ENCODE data around the gene CCM2L.

The CCM2L gene

DNA sequence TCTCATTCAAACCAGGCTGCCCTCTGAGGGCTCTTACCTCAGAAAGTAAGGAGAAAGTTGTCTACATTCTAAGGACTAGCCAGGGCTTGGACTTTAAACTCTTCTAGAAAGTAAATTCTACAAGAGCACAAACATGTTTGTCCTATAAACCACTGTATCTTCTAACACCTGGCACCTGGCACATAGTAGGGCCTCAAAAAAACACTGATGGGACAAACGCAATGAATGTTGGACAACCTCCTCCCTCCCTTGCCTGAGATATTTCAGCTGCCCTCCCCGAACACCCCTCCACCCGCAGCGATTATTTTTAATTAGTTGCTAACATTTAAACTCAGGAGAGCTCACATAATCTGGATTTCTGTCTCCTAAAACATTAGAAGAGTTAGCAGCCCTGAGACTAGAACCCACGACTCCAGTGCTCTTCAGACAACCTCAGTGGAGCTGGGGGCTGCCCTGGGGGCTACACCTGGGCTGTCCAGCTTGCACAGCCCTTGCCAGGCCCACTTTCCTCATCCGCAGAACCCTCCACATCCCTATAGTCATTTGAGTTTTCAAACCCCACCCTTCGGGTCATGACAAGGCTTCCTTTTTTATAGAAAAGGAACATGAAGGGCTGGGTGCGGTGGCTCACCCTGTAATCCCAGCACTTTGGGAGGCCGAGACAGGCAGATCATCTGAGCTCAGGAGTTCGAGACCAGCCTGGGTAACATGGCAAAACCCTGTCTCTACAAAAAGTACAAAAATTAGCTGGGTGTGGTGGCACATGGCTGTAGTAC, 46.7 kb downstream of the CCM2L start:
- no peak overlapping the region for H3K9ac ChIP-seq (ENCODE audit: low read length)
- no peaks in the 10 kb centered on the region for H3K4me1 ChIP-seq (ENCODE audit: control insufficient read depth, insufficient read depth, low read length)
- no peak overlapping the region for H3K27ac ChIP-seq (ENCODE audit: low read depth, low read length)
- H3K4me3 ChIP-seq (ENCODE audit: low read length): no peak overlapping the region
- no peaks in the 10 kb centered on the region for H3K36me3 ChIP-seq (ENCODE audit: control insufficient read depth, insufficient read depth, low read length)
- H3K27me3 ChIP-seq (ENCODE audit: control insufficient read depth, insufficient read depth, low read length): peaks cover 9% of the 10 kb centered on the region

DNA sequence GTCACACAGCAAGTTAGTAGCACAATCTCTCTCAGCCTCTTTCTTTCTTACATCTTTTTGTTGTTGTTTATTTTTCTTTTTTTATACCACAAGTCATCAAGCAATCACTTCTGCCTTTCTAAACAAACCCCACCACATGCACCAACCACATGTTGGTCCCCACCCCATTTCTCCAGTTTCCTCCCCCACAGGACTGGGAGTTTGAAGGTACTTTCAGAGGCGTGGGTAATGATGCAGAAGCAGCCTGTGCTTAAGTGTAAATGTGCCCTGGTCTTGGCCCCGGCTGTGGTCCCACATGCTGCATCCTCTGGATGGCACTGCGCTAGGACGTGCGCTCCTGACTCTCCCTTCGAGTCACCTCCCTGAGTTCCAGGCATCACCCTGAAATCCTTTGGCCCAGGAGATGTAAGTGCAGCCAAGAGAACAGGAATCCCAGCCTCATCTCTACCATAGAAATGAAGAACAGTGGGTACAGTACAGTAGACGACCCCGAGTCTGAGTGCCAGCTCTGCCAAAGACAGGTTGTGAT, 47.5 kb downstream of the CCM2L start:
- Histone ChIP-seq H3K4me3 (ENCODE audit: low read length) (no peak overlapping the region), H3K36me3 (ENCODE audit: control insufficient read depth, insufficient read depth, low read length) (no peaks in the 10 kb centered on the region), H3K27ac (ENCODE audit: low read depth, low read length) (no peak overlapping the region), H3K27me3 (ENCODE audit: control insufficient read depth, insufficient read depth, low read length) (peaks cover 4% of the 10 kb centered on the region), H3K9ac (ENCODE audit: low read length) (no peak overlapping the region), H3K4me1 (ENCODE audit: control insufficient read depth, insufficient read depth, low read length) (no peaks in the 10 kb centered on the region)

DNA sequence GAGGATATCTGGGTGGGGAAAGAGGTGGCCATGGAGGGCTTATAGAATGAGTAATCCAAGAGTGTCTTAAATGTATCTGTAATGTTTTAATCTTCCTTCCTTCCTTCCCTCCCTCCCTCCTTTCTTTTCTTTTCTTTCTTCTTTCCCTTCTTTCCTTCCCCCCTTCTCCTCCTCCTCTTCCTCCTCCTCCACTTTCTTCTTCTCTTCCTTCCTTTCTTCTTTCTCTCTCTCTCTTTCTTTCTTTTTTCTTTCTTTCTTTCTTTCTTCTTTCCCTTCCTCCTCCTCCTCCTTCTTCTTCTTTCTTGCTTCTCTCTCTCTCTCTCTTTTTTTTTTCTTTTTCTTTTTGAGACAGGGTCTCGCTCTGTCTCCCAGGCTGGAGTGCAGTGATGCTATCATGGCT, 49.0 kb downstream of the CCM2L start:
- H3K36me3 ChIP-seq (ENCODE audit: control insufficient read depth, insufficient read depth, low read length): no peaks in the 10 kb centered on the region
- H3K27ac ChIP-seq (ENCODE audit: low read depth, low read length): no peak overlapping the region
- H3K27me3 ChIP-seq (ENCODE audit: control insufficient read depth, insufficient read depth, low read length): no peaks in the 10 kb centered on the region
- H3K4me3 ChIP-seq (ENCODE audit: low read length): no peak overlapping the region
- no peaks in the 10 kb centered on the region for H3K4me1 ChIP-seq (ENCODE audit: control insufficient read depth, insufficient read depth, low read length)
- H3K9ac ChIP-seq (ENCODE audit: low read length): no peak overlapping the region

DNA sequence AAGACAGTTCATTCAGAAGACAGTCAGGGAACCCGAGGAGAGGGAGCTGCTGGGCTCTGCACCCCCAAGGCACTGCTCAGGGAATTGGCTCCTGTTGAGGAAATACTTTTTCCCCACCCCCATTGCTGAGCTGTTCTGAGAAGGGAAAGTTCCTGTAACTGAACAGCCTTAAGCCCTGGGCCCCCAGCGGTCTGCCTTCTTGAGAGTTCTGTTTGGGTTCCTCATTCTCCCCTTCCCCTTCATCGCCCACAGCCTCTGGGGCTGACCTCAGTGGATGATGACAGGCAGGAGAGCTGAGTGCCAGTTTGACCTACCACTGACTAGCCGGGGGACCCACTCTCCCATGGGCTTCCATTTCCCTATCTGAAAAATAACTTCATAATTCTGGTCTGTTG, 52.5 kb downstream of the CCM2L start:
- H3K27ac ChIP-seq (ENCODE audit: low read depth, low read length): no peak overlapping the region
- H3K27me3 ChIP-seq (ENCODE audit: control insufficient read depth, insufficient read depth, low read length): no peaks in the 10 kb centered on the region
- no peak overlapping the region for H3K9ac ChIP-seq (ENCODE audit: low read length)
- no peaks in the 10 kb centered on the region for H3K36me3 ChIP-seq (ENCODE audit: control insufficient read depth, insufficient read depth, low read length)
- H3K4me1 ChIP-seq (ENCODE audit: control insufficient read depth, insufficient read depth, low read length): no peaks in the 10 kb centered on the region
- no peak overlapping the region for H3K4me3 ChIP-seq (ENCODE audit: low read length)

DNA sequence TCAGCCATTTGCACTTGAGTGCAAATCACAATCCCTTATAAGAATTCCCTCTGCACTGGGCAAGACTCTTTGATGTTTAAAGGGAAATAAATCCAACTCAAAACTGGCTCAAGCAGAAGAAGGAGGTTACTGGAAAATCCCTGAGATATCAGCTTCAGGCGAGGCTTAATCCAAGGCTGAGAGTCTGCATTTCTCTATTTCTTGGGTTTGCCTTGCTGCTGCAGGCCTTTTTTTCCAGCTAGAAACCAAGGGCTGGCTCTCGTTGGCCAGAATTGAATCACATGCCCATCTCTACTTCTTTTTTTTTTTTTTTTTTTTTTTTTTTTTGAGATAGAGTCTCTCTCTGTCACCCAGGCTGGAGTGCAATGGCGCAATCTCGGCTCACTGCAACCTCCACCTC, 53.5 kb downstream of the CCM2L start:
- Histone ChIP-seq H3K27me3 (ENCODE audit: control insufficient read depth, insufficient read depth, low read length) (no peaks in the 10 kb centered on the region), H3K4me3 (ENCODE audit: low read length) (no peak overlapping the region), H3K4me1 (ENCODE audit: control insufficient read depth, insufficient read depth, low read length) (no peaks in the 10 kb centered on the region), H3K27ac (ENCODE audit: low read depth, low read length) (no peak overlapping the region), H3K9ac (ENCODE audit: low read length) (no peak overlapping the region), H3K36me3 (ENCODE audit: control insufficient read depth, insufficient read depth, low read length) (no peaks in the 10 kb centered on the region)

DNA sequence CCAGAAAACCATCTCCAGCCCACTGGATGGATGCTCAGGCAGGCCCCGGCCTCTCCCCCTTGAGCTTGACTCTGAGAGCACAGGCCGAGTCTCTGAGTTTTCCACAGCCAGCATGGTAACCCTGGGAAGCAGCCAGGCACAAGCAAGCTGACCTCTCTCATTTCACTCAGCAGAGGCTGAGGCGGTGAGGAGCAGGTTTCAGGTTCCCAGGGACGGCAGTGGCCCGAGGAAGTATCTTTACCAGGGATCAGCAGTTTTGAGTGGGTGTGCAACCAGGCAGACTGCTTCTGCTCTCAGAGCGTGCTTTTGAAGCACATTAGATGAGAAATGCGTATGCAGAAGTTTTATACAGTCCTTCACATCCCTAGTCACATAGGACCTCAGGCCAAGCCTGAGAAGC, 54.4 kb downstream of the CCM2L start:
- H3K4me1 ChIP-seq (ENCODE audit: control insufficient read depth, insufficient read depth, low read length): no peaks in the 10 kb centered on the region
- no peaks in the 10 kb centered on the region for H3K27me3 ChIP-seq (ENCODE audit: control insufficient read depth, insufficient read depth, low read length)
- H3K36me3 ChIP-seq (ENCODE audit: control insufficient read depth, insufficient read depth, low read length): no peaks in the 10 kb centered on the region
- H3K9ac ChIP-seq (ENCODE audit: low read length): no peak overlapping the region
- H3K27ac ChIP-seq (ENCODE audit: low read depth, low read length): no peak overlapping the region
- H3K4me3 ChIP-seq (ENCODE audit: low read length): no peak overlapping the region

DNA sequence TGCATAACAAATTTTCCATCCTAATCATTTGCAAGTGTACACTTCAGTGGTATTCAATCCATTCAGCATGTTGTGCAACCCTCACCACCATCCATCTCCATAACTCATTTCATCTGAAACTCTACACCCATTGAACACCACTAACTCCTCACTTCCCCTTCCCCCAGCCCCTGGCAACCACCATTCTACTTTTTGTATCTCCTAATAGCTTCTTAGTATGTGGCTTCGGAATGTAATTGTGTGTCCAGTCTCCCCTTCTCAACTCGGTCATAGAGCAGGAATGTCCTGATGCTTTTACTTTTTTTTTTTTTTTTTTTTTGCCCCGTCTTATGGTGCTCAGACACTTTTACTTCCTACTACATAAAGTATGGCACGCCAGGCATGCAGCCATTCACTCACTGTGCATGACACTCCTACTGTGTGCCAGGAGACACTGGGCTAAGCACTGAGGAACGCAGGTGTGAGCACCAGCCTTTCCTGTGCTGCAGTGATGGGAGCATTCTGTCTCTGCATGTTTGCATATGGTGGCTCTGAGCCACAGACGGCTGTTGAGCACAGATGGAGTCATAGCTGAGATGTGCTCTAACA, 57.1 kb downstream of the CCM2L start:
- Histone ChIP-seq H3K27me3 (ENCODE audit: control insufficient read depth, insufficient read depth, low read length) (no peaks in the 10 kb centered on the region), H3K36me3 (ENCODE audit: control insufficient read depth, insufficient read depth, low read length) (no peaks in the 10 kb centered on the region), H3K9ac (ENCODE audit: low read length) (no peak overlapping the region), H3K4me3 (ENCODE audit: low read length) (no peak overlapping the region), H3K27ac (ENCODE audit: low read depth, low read length) (no peak overlapping the region), H3K4me1 (ENCODE audit: control insufficient read depth, insufficient read depth, low read length) (no peaks in the 10 kb centered on the region)

GRCh38 chr20:32068174-32068573, 57.9 kb downstream of the CCM2L start:
- Histone ChIP-seq H3K4me1 (ENCODE audit: control insufficient read depth, insufficient read depth, low read length) (no peaks in the 10 kb centered on the region), H3K4me3 (ENCODE audit: low read length) (no peak overlapping the region), H3K27ac (ENCODE audit: low read depth, low read length) (no peak overlapping the region), H3K27me3 (ENCODE audit: control insufficient read depth, insufficient read depth, low read length) (no peaks in the 10 kb centered on the region), H3K9ac (ENCODE audit: low read length) (no peak overlapping the region), H3K36me3 (ENCODE audit: control insufficient read depth, insufficient read depth, low read length) (no peaks in the 10 kb centered on the region)

DNA sequence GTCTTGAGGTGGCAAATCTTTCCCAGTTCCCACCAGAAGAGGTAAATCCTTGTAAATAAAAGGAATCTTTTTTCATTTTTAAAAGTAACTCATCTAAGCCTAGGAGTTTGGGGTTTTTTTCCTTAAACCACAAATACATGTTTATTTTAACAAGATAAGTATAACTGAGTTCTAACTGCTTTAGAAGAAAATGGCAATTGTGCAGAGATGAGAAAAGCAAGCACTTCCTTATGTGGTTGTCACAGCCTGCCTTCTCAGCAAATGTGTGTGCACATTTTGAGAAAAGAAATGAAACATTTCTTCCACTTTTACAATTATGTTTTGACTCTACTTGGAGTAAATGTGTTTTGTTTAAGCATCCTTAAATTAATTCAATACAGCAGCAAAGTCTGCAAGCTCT, 59.5 kb downstream of the CCM2L start:
- Histone ChIP-seq H3K27me3 (ENCODE audit: control insufficient read depth, insufficient read depth, low read length) (no peaks in the 10 kb centered on the region), H3K36me3 (ENCODE audit: control insufficient read depth, insufficient read depth, low read length) (no peaks in the 10 kb centered on the region), H3K4me1 (ENCODE audit: control insufficient read depth, insufficient read depth, low read length) (no peaks in the 10 kb centered on the region), H3K9ac (ENCODE audit: low read length) (no peak overlapping the region), H3K4me3 (ENCODE audit: low read length) (no peak overlapping the region), H3K27ac (ENCODE audit: low read depth, low read length) (no peak overlapping the region)

DNA sequence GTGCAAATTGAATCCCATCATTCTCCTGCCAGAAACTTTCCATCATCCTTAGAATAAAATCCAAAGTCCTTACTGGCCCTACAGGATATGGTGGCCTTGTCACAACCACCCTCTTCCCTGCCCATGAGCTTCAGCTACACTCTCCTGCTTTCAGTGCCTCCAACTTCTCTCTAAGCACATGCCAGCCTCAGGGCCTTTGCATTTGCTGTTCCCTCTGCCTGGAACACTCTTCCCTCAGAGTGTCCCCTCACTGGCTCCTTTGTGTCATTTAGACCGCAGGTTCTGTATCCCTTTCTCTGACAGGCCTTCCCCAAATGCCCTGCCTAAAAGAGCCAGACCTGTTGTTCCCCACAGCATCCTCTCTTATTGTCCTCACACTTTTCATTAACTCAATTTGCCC, 60.0 kb downstream of the CCM2L start:
- no peak overlapping the region for H3K27ac ChIP-seq (ENCODE audit: low read depth, low read length)
- H3K4me3 ChIP-seq (ENCODE audit: low read length): no peak overlapping the region
- H3K4me1 ChIP-seq (ENCODE audit: control insufficient read depth, insufficient read depth, low read length): no peaks in the 10 kb centered on the region
- H3K9ac ChIP-seq (ENCODE audit: low read length): no peak overlapping the region
- no peaks in the 10 kb centered on the region for H3K27me3 ChIP-seq (ENCODE audit: control insufficient read depth, insufficient read depth, low read length)
- no peaks in the 10 kb centered on the region for H3K36me3 ChIP-seq (ENCODE audit: control insufficient read depth, insufficient read depth, low read length)

DNA sequence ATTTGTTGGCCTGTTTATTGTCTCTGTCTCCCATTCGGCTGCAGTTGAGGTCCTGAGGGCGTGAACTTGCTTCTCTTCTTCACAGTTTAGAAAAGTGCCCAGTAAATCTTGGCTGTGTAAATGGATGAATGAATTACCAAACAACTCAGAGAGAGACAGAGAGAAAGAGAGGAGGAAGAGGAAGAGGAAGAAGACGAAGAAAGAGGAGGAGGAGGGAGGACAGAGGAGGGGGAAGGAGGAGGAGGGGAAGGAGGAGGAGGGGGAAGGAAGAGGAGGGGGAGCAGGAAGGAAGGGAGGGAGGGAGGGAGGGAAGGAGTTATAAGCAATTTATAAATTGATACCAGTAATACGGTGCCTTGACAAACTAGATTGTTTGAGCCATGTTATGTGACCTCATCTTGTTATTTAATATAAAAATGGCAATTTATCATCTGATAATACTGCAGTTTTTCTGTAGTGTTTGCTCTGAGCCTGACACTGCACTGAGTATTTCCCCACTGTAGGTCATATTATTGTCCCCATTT, 60.5 kb downstream of the CCM2L start:
- Histone ChIP-seq H3K36me3 (ENCODE audit: control insufficient read depth, insufficient read depth, low read length) (no peaks in the 10 kb centered on the region), H3K27me3 (ENCODE audit: control insufficient read depth, insufficient read depth, low read length) (no peaks in the 10 kb centered on the region), H3K4me1 (ENCODE audit: control insufficient read depth, insufficient read depth, low read length) (no peaks in the 10 kb centered on the region), H3K4me3 (ENCODE audit: low read length) (no peak overlapping the region), H3K9ac (ENCODE audit: low read length) (no peak overlapping the region), H3K27ac (ENCODE audit: low read depth, low read length) (no peak overlapping the region)

- no peak overlapping the region for H3K27ac ChIP-seq (ENCODE audit: low read depth, low read length)
- H3K4me3 ChIP-seq (ENCODE audit: low read length): no peak overlapping the region
- no peaks in the 10 kb centered on the region for H3K36me3 ChIP-seq (ENCODE audit: control insufficient read depth, insufficient read depth, low read length)
- H3K4me1 ChIP-seq (ENCODE audit: control insufficient read depth, insufficient read depth, low read length): no peaks in the 10 kb centered on the region
- no peaks in the 10 kb centered on the region for H3K27me3 ChIP-seq (ENCODE audit: control insufficient read depth, insufficient read depth, low read length)
- H3K9ac ChIP-seq (ENCODE audit: low read length): no peak overlapping the region
These were observed 61.3 kb downstream of the CCM2L start for GRCh38 chr20:32071395-32072167.

Data from rectal smooth muscle tissue (tissue), 1 donor.